Activated naive CD8-positive, alpha-beta T cell treated with anti-CD3 and anti-CD28 coated beads for 36 hours (primary cell): ENCODE data around the gene PSMD5. TPM values are rescaled to one million over a fixed set of nuclear protein-coding genes. Genes with fewer than 3 reads are reported as not detected.
"Not testable (repeated sequence)": the region's sequence is repeated elsewhere in the genome, so short reads cannot be mapped to it uniquely, and the experiment has no call there.

ENCODE experiments used
- DNase-seq: peaks from one replicate; pipeline ENCODE4 v3.0.0; 2021
- H3K27ac Mint-ChIP-seq: one replicate; pipeline ENCODE4 v1.8.0; 2022; ENCODE audit warnings: mild to moderate bottlenecking, moderate library complexity, mixed read lengths
- H3K27me3 Mint-ChIP-seq: one replicate; pipeline ENCODE4 v1.8.0; 2022; ENCODE audit warnings: mild to moderate bottlenecking, mixed read lengths
- H3K36me3 Mint-ChIP-seq: one replicate; pipeline ENCODE4 v1.8.0; 2021; ENCODE audit warnings: mild to moderate bottlenecking, mixed read lengths
- H3K4me1 Mint-ChIP-seq: one replicate; pipeline ENCODE4 v1.8.0; 2021; ENCODE audit warnings: mixed read lengths
- H3K4me3 Mint-ChIP-seq: one replicate; pipeline ENCODE4 v1.8.0; 2022; ENCODE audit warnings: mild to moderate bottlenecking, moderate library complexity, mixed read lengths
- H3K9me3 Mint-ChIP-seq: one replicate; pipeline ENCODE4 v1.8.0; 2022; ENCODE audit warnings: mixed read lengths
- total RNA-seq, 2 experiments: library from RNA; stranded (reverse); gene quantifications; one replicate each; pipeline ENCODE4 v1.2.3, GENCODE V29; 2021

PSMD5 gene
- total RNA-seq, 2 experiments from 2014 or later = 69.0 to 69.3 TPM

DNA sequence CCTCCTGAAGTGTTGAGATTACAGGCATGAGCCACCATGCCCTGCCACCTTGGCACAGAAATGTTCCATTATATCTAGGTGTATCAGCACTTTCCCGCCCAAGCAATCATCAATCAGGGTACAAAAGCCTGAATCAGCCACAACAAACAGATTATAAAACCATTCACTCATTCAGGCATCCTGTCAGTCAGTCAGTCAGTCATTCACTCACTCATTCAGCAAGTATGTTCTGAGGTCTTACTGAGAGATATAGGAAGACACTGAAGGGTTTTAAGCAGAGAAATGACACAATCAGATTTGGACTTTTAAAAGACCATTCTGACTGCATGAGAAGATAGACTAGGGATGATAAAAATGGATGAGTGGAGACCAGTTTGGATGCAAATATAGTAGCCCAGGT is 13.1 kb downstream of the PSMD5 start:
- H3K9me3 Mint-ChIP-seq = no peaks in the 10 kb centered on the region
- H3K27ac Mint-ChIP-seq = peak overlapping the region; percentile 30
- H3K4me1 Mint-ChIP-seq = peaks cover 9% of the 10 kb centered on the region
- H3K36me3 Mint-ChIP-seq = peaks cover 49% of the 10 kb centered on the region
- no peak for DNase-seq
- no peak overlapping the region for H3K4me3 Mint-ChIP-seq
- H3K27me3 Mint-ChIP-seq = no peaks in the 10 kb centered on the region

DNA sequence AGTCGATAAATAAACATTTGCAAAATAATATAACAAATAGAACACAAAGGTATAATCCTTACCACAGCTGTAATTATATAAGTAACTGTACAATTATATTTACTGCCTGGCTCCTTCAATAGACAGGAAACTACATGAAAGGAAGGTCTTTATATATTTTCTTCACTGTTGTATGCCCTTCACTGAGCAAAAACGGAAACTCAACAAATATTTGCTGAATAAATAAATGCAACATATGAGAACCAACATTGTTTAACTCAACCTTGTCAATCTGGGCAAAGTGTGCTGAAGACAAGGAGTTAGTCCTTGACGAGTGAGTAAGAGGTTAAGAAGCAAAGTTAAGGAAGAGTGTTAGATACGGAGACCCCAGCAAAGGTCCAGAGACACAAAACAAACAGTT is 22.6 kb downstream of the PSMD5 start:
- no peaks in the 10 kb centered on the region for H3K27me3 Mint-ChIP-seq
- no peaks in the 10 kb centered on the region for H3K9me3 Mint-ChIP-seq
- H3K4me3 Mint-ChIP-seq = no peak overlapping the region
- H3K4me1 Mint-ChIP-seq = no peaks in the 10 kb centered on the region
- peaks cover 45% of the 10 kb centered on the region for H3K36me3 Mint-ChIP-seq
- H3K27ac Mint-ChIP-seq = no peak overlapping the region
- DNase-seq = no peak

- H3K9me3 Mint-ChIP-seq = no peaks in the 10 kb centered on the region
Measured at GRCh38 chr9:120818595-120818994, 24.1 kb downstream of the PSMD5 start.

DNA sequence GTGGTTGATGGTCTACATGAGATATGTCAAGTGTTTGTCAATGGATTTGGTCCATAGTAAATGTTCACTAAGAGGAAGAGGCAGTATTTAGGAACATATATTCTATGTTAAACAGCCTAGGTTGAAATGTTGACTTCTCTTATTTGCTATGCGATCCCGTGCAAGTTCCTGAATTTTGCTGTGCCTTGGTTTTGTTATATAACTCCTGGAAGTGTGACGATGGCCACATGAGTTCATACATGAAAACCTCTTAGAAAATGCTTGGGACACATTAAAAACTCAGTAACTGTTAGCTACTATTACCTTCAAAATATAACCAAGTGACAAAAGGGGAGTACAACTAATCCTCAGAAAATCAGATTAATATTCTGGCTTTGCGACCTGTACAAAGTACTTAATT is 27.6 kb downstream of the PSMD5 start:
- peaks cover 6% of the 10 kb centered on the region for H3K9me3 Mint-ChIP-seq
- no peaks in the 10 kb centered on the region for H3K27me3 Mint-ChIP-seq
- H3K4me3 Mint-ChIP-seq = no peak overlapping the region
- H3K27ac Mint-ChIP-seq = no peak overlapping the region
- H3K4me1 Mint-ChIP-seq = peaks cover 4% of the 10 kb centered on the region
- no peak for DNase-seq
- H3K36me3 Mint-ChIP-seq = peaks cover 41% of the 10 kb centered on the region

More at GRCh38 chr9:120818595-120818994, 24.1 kb downstream of the PSMD5 start:
- Mint-ChIP-seq H3K4me3 (no peak overlapping the region), H3K27me3 (no peaks in the 10 kb centered on the region), H3K27ac (no peak overlapping the region), H3K36me3 (peaks cover 40% of the 10 kb centered on the region), H3K4me1 (peaks cover 2% of the 10 kb centered on the region)
- DNase-seq = no peak

GRCh38 chr9:120808931-120809330 is 33.8 kb downstream of the PSMD5 start:
- H3K27me3 Mint-ChIP-seq = no peaks in the 10 kb centered on the region
- no peak overlapping the region for H3K27ac Mint-ChIP-seq

DNA sequence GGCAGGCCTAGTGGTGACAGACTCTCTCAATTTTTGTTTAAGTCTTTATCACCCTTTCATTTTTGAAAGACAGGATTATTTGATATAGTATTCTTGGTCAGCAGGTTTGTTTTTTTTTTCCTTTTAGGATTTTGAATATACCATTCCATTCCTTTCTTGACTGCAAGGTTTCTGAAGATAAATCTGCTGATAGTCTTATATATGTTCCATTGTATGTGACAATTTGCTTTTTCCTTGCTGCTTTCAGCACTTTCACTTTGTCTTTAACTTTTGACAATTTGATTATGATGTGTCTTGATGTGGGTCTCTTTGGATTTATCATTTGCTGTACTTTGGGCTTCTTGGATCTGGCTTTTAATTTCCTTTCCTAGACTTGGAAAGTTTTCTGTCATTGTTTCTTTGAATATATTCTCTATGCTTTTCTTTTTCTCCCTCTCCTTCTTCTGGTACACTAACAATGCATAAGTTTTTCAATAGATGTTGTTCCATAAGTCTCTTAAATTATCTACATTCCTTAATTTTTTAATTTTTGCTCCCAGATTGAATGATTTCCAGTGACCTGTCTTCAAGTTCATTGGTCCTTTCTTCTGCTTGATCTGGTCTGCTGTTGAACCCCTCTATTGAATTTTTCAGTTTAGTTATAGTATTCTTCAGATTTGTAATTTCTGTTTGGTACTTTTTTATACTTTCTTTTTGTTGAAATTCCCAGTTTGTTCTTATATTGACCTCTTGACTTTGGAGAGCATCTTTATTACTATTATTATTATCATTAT is 34.9 kb downstream of the PSMD5 start:
- no peak for DNase-seq
- Mint-ChIP-seq H3K27me3 (no peaks in the 10 kb centered on the region), H3K36me3 (peaks cover 58% of the 10 kb centered on the region), H3K27ac (no peak overlapping the region), H3K4me1 (no peaks in the 10 kb centered on the region), H3K9me3 (peaks cover 39% of the 10 kb centered on the region), H3K4me3 (no peak overlapping the region)

More at GRCh38 chr9:120808931-120809330, 33.8 kb downstream of the PSMD5 start:
- Mint-ChIP-seq H3K4me1 (peaks cover 4% of the 10 kb centered on the region), H3K36me3 (peaks cover 55% of the 10 kb centered on the region), H3K4me3 (no peak overlapping the region), H3K9me3 (peaks cover 39% of the 10 kb centered on the region)
- no peak for DNase-seq

GRCh38 chr9:120804784-120805363 is 37.8 kb downstream of the PSMD5 start:
- Mint-ChIP-seq H3K36me3 (peaks cover 41% of the 10 kb centered on the region), H3K9me3 (peaks cover 33% of the 10 kb centered on the region)
- H3K4me1 Mint-ChIP-seq, H3K27ac Mint-ChIP-seq, H3K4me3 Mint-ChIP-seq, DNase-seq, H3K27me3 Mint-ChIP-seq: not testable (repeated sequence)

- no peak for DNase-seq
- Mint-ChIP-seq H3K4me1 (no peaks in the 10 kb centered on the region), H3K27me3 (no peaks in the 10 kb centered on the region), H3K36me3 (peaks cover 22% of the 10 kb centered on the region), H3K4me3 (no peak overlapping the region), H3K27ac (no peak overlapping the region), H3K9me3 (peaks cover 13% of the 10 kb centered on the region)
Measured at GRCh38 chr9:120801441-120801840, 41.3 kb downstream of the PSMD5 start.

GRCh38 chr9:120792898-120793765 is 49.6 kb downstream of the PSMD5 start, which contains the start of gene FBXW2:
Gene FBXW2, minus strand, starts transcription at chr9:120793416. Its CDS starts 5,158 bp downstream, at chr9:120788258.
- H3K36me3 Mint-ChIP-seq = peaks cover 8% of the 10 kb centered on the region
- peaks cover 45% of the 10 kb centered on the region for H3K4me1 Mint-ChIP-seq
- H3K9me3 Mint-ChIP-seq = no peaks in the 10 kb centered on the region
- H3K4me3 Mint-ChIP-seq = peak within 1 kb of the TSS; percentile 91
- DNase-seq = peak; percentile 95
- H3K27ac Mint-ChIP-seq = peak within 1 kb of the TSS; percentile 96
- H3K27me3 Mint-ChIP-seq = no peaks in the 10 kb centered on the region

DNA sequence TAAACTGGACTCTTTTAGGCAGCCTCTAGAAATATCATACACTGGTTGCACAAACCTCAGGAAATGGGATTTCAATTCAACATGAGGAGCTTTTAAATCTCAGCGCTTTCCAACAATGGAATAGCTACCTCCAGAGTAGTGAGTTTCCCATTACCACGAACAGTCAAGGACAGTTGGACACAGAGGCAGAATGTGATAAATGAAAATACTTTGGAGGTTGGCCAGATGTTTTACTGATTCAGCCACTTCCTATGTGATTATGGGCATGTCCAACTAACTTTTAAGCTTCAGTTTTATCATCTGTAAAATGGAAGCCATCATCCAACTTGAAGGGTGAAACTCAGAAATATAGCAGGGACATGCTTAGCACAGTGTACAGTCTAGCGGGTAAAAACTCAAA is 51.6 kb downstream of the PSMD5 start:
- peak overlapping the region; percentile 91 for H3K4me3 Mint-ChIP-seq
- H3K27me3 Mint-ChIP-seq = no peaks in the 10 kb centered on the region
- peaks cover 57% of the 10 kb centered on the region for H3K4me1 Mint-ChIP-seq
- peak overlapping the region; percentile 34 for H3K27ac Mint-ChIP-seq
- peaks cover 20% of the 10 kb centered on the region for H3K36me3 Mint-ChIP-seq
- no peaks in the 10 kb centered on the region for H3K9me3 Mint-ChIP-seq
- no peak for DNase-seq

DNA sequence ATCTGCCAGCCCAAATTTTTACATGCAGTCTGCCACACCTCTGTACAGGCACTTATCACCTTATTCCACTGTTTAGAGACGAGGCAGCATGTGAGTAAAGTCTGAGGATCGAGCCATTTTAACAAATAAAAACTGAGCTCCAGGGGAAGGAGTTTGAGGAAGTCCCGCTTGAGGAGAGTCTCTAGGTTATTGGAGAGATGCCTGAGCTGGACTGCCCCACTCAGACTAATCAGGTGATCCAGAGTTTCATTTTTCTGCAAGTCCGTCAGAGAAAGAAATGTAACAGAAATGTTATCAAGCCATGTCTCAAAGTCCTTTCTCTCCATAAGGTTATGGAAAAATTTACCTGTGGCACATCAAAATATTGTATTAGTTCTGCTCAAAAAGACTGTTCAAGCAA is 54.8 kb downstream of the PSMD5 start:
- peaks cover 63% of the 10 kb centered on the region for H3K4me1 Mint-ChIP-seq
- DNase-seq = no peak
- H3K27me3 Mint-ChIP-seq = no peaks in the 10 kb centered on the region
- H3K9me3 Mint-ChIP-seq = no peaks in the 10 kb centered on the region
- no peak overlapping the region for H3K4me3 Mint-ChIP-seq
- H3K27ac Mint-ChIP-seq = no peak overlapping the region
- peaks cover 35% of the 10 kb centered on the region for H3K36me3 Mint-ChIP-seq

- DNase-seq = no peak
- Mint-ChIP-seq H3K4me1 (peaks cover 41% of the 10 kb centered on the region), H3K36me3 (peaks cover 47% of the 10 kb centered on the region), H3K4me3 (no peak overlapping the region), H3K27me3 (no peaks in the 10 kb centered on the region), H3K9me3 (no peaks in the 10 kb centered on the region), H3K27ac (no peak overlapping the region)
Measured at GRCh38 chr9:120783602-120784047, 59.1 kb downstream of the PSMD5 start.

- no peak for DNase-seq
- H3K36me3 Mint-ChIP-seq = peaks cover 51% of the 10 kb centered on the region
Measured at GRCh38 chr9:120781236-120781635, 61.5 kb downstream of the PSMD5 start.

DNA sequence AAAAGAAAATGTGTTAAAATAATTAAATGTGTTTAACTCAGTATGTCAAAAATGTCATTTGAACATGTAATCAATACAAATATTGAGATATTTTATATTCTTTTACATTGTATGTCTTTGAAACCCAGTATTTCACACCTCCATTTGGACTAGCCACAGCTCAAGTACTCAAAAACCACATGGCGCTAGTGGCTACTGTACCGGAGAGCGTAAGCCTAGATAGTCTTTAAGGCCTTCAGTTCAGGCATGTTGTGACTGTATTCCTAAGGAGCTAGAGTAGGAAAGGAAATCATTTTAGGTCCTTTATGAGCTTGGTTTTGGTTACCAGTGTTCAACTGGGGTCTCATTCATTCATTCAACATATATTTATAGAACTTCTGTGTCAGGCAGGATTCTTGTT is 62.4 kb downstream of the PSMD5 start:
- Mint-ChIP-seq H3K27me3 (no peaks in the 10 kb centered on the region), H3K36me3 (peaks cover 45% of the 10 kb centered on the region), H3K9me3 (no peaks in the 10 kb centered on the region), H3K4me3 (no peak overlapping the region), H3K4me1 (peaks cover 21% of the 10 kb centered on the region), H3K27ac (no peak overlapping the region)
- no peak for DNase-seq

More at GRCh38 chr9:120781236-120781635, 61.5 kb downstream of the PSMD5 start:
- Mint-ChIP-seq H3K4me1 (peaks cover 26% of the 10 kb centered on the region), H3K27ac (no peak overlapping the region), H3K27me3 (no peaks in the 10 kb centered on the region), H3K4me3 (no peak overlapping the region), H3K9me3 (no peaks in the 10 kb centered on the region)

DNA sequence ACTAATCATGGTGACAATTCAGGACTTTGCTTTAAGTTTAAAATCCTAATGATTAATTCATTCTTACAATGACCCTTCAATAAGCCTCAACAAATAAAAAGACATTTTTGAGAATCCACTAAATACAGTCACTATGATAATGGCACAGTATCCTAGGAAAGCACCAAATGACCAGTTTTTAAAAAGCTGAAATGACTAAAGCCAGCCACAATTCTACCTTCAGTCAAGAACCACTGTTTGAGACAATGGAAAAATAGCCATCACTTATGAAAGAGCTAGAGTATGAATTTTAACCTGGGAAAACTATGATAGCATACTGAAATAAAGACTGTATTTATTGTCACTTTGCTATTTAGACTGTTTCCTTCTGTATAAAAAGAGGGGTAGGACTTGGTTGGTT is 63.5 kb downstream of the PSMD5 start:
- H3K27ac Mint-ChIP-seq = no peak overlapping the region
- H3K9me3 Mint-ChIP-seq = no peaks in the 10 kb centered on the region
- H3K27me3 Mint-ChIP-seq = no peaks in the 10 kb centered on the region
- peaks cover 17% of the 10 kb centered on the region for H3K4me1 Mint-ChIP-seq
- no peak overlapping the region for H3K4me3 Mint-ChIP-seq
- peaks cover 38% of the 10 kb centered on the region for H3K36me3 Mint-ChIP-seq
- no peak for DNase-seq
